VCaP (cell line): ENCODE data around the gene CTBP1.

Source experiments
- H3K27ac ChIP-seq: fragments of 450-650 bp; 2 replicates; pipeline ENCODE4 v1.5.1; 2017
- TF ChIP-seq, protein P1 (sequence below): fragments of 450-650 bp; conservative IDR thresholded peaks from 2 replicates; pipeline ENCODE4 v1.5.1; 2017; ENCODE audit warnings: mild to moderate bottlenecking, moderate library complexity

The CTBP1 gene

DNA sequence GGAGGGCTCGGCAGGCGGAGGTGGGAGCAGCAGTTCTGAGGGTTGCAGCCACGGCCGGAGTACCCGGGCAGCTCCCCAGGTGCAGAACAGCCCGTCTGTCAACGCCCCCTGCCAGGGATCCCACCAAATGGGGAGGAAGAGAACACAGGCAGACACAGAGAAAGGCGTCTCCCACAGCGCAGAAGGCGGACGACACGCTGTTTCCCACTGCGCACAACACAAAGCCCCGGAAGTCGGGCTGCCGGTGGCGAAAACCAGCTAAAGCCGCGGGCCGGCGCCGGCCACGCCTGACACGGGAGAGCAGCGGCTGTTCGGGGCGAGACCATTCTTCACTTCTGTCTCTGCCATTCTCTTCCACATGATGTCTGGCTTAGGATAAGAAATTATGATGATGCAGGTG lies 31.6 kb downstream of the CTBP1 start:
- TF ChIP-seq, protein P1, sequence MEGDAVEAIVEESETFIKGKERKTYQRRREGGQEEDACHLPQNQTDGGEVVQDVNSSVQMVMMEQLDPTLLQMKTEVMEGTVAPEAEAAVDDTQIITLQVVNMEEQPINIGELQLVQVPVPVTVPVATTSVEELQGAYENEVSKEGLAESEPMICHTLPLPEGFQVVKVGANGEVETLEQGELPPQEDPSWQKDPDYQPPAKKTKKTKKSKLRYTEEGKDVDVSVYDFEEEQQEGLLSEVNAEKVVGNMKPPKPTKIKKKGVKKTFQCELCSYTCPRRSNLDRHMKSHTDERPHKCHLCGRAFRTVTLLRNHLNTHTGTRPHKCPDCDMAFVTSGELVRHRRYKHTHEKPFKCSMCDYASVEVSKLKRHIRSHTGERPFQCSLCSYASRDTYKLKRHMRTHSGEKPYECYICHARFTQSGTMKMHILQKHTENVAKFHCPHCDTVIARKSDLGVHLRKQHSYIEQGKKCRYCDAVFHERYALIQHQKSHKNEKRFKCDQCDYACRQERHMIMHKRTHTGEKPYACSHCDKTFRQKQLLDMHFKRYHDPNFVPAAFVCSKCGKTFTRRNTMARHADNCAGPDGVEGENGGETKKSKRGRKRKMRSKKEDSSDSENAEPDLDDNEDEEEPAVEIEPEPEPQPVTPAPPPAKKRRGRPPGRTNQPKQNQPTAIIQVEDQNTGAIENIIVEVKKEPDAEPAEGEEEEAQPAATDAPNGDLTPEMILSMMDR, result no peak
- peak overlapping the region; percentile 94 for H3K27ac ChIP-seq

DNA sequence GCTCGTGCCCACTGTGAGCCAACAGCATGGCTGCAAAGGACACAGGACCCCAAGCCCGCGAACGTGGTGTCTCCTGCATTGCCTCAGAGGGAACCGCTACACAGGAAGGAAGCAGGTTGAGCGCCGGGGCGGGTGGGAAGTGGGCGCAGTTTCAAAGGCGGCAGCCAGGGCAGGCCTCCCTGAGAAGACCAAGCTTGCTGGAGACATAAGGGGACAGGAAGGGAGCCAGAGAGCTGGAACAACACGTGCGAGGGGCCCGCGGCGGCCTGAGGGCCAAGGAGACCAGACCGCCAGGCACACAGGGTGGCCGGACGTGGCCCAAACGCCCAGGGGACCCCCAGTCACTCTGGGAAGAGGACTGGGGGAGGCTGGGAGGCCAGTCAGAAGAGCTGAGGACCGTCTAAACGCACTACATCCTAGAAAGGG lies 32.0 kb downstream of the CTBP1 start:
- peak overlapping the region; percentile 94 for H3K27ac ChIP-seq
- TF ChIP-seq, protein P1, result no peak

DNA sequence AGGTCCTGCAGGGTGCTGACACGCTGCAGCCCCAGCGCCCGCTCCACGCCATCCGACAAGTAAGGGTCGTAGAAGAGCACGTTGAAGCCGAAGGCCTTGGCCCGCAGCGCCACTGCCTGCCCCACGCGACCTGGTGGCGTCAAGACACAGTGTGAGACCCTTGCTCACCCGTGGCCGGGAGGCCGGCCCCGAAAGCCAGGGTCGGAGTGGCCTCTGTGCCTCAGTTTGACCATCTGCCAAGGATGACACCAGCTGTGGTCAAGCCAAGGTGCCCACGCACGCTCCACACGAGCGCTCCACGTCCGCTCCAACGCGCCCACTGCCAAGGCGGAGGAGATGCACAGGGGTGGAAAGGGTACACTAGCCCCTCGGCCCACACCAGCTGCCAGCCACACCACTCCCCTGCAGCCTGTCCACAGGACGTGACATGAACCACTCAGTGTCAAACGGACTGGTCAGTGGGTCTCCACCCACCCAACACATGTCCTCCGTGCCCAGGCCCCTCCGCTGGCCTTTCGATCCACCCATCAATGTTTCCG lies 32.8 kb downstream of the CTBP1 start:
- TF ChIP-seq, protein P1, result no peak
- H3K27ac ChIP-seq, result peak overlapping the region; percentile 94

DNA sequence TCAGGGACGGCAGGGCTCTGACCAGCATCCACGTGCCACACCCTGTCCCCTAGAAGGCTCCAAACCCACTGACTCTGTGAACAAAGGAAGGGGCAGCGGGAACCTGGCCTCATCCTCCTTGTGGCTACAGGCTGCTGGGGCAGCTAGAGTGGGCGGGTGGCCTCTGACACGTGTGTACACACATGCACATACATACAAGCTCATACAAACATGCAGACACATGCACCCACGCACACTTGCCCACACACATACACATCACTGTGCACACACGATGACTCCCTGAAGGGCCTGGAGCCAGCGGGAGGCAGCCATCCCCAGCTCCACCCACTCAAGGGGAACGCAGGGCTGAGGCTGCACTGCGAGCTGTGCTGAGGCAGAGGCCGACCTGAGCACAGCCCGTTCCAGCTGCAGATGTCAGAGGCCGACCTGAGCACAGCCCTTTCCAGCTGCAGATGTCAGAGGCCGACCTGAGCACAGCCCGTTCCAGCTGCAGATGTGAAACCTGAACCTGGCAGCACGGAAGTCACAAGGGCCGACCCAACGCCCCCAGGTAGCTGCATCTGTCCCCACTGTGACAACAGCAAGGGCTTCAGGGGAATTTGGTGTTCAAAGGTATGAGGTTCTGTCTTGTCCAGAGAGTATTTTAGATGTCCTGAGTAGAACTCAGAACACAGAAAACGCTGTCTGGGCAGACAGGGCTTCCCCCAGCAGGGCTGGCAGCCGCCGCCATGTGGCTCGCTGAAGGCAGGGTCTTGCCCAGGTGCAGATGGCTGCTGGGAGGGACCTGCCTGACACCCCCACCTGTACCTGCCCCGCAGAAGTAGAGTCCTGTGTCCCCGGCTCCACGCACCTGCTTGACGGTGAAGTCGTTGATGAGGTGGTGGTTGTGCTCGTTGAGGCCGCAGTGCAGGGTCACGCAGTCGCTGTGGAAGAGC lies 33.5 kb downstream of the CTBP1 start:
- peak overlapping the region; percentile 94 for H3K27ac ChIP-seq
- TF ChIP-seq, protein P1, result no peak

DNA sequence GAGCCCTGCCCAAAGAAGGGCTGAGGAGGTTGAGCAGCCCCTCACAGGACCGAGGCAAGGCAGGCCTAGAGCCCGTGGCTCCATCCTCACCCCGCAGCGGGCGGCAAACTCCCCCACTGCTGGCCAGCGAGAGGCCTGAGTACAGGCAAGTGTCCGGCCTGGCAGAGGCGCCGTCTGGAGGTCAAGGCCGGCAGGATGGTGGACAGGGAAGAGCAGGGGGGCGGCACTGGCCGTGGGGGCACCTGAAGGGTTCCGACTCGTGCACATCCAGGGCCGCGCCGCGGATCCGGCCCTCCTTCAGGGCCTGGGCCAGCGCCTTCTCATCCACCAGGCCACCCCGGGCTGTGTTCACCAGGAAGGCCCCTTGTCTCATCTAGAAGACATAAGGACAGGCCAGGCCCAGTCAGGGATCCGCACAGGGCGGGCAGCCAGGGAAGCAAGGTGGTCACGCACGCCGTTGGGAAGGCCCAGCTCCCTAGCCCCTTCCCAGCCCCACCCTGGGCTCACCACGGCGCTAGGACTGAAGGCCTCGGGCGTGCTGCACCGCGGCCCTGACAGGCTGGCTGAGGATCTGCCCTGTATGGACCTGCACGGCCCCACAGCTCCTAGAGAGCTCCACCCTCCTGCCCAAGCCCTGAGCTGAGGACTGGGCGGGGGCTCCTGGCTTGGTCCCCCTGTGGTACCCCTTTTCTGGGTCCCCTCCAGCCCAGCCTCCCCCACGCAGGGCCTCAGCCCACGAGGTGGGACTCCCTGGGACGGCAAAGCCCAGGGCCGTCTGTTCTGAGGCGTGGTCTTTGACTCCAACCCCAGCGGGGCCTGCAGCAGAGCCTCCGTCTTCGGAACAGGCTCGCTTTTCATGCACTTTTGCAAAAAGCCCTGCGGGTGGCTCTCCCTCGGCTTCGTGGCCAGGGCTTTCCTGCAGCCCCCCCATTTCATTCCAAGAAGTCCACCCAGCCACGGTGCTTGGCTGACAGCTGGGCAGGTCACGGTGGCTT lies 34.5 kb downstream of the CTBP1 start:
- TF ChIP-seq, protein P1, result no peak
- H3K27ac ChIP-seq, result peak overlapping the region; percentile 94

DNA sequence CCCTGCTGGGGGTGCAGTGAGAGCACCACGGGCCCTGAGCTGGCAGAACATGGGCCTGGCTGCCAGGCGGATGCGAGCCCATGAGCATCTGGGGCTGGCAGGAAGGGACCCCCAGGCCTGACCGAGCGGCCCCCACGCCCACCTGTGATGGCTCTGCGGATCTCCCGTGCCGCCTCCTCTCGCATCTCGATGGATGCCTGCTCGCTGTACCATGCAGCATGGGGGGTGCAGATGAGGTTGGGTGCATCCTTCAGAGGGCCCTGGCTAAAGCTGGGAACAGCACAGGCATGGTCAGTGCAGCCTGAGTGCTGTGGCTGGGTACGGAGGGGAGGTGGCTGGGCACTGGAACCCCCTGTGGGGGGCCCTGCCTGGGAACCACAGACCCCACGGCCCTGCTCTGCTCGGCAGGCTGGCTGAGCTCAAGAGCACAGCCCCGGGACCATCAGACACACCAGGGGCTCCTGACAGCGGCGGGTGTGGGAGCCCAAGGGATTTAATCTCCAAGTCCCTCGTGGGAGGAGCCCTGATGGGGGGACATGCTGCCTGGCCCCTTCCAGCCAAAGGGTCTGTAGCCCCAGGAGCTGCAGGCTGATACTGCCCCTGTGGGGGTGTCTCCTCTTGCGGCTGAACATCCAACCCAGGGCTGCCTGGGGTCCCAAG lies 35.5 kb downstream of the CTBP1 start:
- H3K27ac ChIP-seq, result peak overlapping the region; percentile 94
- TF ChIP-seq, protein P1, result no peak
